ENCODE data around the gene CACNA2D2.

DNA sequence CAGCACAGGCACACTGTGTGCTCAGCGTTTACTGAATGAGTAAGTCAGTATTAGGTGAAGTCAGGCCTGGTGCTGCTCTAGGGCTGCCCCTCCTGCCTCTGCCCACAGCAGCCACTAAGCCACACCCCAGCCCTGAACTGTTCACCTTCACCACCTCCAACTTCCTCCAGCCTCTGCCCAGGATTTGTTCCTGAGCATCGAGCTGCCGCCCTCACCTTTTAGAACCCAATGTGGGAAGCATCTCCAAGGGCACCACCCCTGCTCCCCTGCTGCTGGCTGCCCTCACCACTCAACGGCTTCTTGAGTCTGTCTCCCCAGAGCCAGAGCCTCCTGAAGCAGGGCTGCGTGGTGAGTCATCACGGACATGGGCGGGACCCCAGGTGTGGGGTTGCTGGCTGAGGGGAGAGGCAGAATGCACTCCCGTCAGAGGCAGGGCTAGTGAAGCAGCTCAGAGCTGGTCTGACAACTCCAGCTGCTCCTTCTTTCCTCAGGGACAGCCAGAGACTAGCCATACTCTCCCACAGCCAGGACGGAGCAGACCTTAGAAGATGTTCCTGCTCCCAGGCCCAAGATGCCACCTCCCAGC, 186.7 kb downstream of the CACNA2D2 start:
- no peak for TF ChIP-seq POLR2A (IDR thresholded peaks at IDR 0.05)
- TF ChIP-seq, protein P1, sequence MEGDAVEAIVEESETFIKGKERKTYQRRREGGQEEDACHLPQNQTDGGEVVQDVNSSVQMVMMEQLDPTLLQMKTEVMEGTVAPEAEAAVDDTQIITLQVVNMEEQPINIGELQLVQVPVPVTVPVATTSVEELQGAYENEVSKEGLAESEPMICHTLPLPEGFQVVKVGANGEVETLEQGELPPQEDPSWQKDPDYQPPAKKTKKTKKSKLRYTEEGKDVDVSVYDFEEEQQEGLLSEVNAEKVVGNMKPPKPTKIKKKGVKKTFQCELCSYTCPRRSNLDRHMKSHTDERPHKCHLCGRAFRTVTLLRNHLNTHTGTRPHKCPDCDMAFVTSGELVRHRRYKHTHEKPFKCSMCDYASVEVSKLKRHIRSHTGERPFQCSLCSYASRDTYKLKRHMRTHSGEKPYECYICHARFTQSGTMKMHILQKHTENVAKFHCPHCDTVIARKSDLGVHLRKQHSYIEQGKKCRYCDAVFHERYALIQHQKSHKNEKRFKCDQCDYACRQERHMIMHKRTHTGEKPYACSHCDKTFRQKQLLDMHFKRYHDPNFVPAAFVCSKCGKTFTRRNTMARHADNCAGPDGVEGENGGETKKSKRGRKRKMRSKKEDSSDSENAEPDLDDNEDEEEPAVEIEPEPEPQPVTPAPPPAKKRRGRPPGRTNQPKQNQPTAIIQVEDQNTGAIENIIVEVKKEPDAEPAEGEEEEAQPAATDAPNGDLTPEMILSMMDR (IDR thresholded peaks at IDR 0.05) = no peak
